Gastrocnemius medialis (tissue), 4 donors: ENCODE data around the gene ITPR3.

Experiments
- CTCF ChIP-seq, 5 experiments: fragments of 450-650 bp in 3 of 5; fragments of 200-600 bp in 2 of 5; sonication (generic) in 2 of 5; IDR thresholded peaks in 4 of 5; conservative IDR thresholded peaks in 1 of 5; 1 replicate in 4 of 5; 2 replicates in 1 of 5; pipeline ENCODE4 v1.5.1; 2016 to 2019; ENCODE audit warnings: antibody characterized with exemption in 5 of 5, mild to moderate bottlenecking in 3 of 5, moderate library complexity in 3 of 5
- POLR2A ChIP-seq, 2 donors: fragments of 450-650 bp; IDR thresholded peaks; one replicate each; pipeline ENCODE4 v1.6.1; 2017; ENCODE audit warnings: antibody characterized with exemption in 2 of 2, mild to moderate bottlenecking in 2 of 2, moderate library complexity in 2 of 2

- TF ChIP-seq POLR2A (IDR thresholded peaks at IDR 0.05) (peak; percentile 57 to 58), CTCF (IDR thresholded peaks at IDR 0.05 in 4 of 5, conservative IDR thresholded peaks at IDR 0.05 in 1 of 5) (no peak)
These were observed 110.7 kb downstream of the ITPR3 start for GRCh38 chr6:33731751-33732282.
